Embryonic facial prominence (tissue), 1 donor: ENCODE results near the gene NPEPL1.
"Not testable (repeated sequence)": the region's sequence is repeated elsewhere in the genome, so short reads cannot be mapped to it uniquely, and the experiment has no call there.

Experiments used
- DNase-seq: peaks from one replicate; pipeline ENCODE4 v3.0.0-alpha.2; 2016; ENCODE audit errors: extremely low spot score

NPEPL1 gene

DNA sequence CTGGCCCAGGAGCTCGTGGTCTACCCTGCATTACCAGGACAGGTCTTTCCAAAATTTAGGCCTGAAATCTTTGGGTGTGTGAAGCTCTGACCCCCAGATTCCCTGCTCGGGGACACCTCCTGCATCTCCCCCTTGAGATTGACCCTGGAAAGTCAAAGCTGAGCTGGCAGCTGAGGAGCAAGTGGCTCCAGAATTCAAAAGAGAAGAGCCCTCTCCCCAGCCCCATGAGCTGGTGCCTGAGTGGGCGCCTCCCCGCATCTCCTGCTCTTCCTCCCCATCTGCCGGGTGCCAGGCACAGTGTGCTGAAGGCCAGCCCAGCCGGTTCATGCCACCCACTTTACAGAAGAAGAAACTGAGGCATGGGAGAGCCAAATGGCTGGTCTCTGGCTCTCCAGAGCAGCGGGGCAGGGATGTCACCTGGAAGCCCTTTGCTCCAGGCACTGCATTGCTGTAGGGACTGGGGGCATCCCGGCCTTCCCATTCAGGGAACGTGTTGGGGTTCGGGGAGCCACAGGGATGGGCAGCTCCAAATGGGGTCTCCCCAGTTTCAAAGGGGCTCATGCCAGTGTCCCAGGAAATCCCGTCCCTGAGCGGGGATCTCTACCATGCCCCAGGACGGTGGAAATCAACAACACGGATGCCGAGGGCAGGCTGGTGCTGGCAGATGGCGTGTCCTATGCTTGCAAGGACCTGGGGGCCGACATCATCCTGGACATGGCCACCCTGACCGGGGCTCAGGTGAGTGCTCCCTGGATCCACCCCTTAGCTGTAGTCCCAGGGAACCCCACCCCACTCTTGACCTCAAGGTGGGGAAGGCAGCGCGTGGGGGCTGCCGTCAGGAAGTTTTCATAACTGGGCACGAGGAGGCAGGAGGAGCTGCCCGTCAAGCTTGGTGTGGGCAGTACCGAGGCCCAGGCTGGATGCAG lies 20.5 kb downstream of the NPEPL1 start:
- DNase-seq = no peak

DNA sequence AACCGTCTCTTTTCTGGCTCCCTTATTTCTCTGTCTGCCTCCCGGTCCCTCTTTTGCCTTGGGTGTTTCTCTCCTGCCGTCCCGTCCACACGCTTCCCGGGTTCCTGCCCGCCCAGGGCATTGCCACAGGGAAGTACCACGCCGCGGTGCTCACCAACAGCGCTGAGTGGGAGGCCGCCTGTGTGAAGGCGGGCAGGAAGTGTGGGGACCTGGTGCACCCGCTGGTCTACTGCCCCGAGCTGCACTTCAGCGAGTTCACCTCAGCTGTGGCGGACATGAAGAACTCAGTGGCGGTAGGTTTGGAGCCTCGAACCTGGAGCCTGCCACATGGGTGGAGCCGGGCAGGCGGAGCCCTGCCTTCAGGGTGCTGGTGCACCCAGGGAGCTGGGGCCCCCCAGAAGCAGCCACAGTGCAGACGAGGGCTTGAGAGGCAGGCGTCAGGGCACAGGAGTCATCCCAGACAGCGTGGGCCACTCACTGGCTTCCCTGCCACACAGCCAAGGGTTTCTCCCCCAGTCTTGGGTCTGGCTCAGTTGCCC lies 21.3 kb downstream of the NPEPL1 start:
- no peak for DNase-seq

DNA sequence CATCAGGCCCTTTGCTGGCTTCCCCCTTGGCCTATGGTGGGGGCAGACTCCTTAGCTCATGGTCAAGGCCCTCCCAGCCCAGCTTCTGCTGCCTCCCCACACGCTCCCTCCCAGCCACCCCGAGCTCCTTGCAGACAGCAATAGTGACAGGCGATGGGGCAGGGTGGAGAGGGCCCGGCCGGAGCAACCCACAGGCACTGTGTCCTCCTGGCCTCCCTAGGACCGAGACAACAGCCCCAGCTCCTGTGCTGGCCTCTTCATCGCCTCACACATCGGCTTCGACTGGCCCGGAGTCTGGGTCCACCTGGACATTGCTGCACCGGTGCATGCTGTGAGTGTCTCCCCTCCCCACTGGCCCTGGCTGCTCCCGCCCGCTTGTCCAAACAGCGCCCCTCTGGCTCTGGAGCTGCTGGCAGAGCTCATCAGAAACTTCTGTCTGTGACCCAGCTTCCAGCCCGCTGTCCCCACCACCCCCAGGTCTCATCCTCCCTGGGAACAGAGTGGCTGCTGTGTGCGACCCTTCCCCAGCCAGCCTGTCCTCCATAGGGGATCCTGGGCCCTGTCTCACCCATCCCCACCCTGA lies 21.8 kb downstream of the NPEPL1 start:
- DNase-seq = no peak

DNA sequence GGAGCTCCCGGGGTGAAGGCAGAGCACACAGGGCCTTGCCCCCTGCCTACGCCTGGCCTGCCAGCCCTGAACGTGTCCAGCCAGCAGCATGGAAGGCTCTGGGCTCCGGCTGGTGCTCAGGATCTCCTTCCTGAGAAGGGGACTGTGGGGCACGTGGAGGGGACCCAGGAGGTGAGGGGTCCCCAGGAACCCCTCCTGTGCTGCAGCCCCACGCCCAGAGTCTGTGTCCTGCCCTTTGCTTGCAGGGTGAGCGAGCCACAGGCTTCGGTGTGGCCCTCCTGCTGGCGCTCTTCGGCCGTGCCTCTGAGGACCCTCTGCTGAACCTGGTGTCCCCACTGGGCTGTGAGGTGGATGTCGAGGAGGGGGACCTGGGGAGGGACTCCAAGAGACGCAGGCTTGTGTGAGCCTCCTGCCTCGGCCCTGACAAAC lies 22.3 kb downstream of the NPEPL1 start:
- DNase-seq = no peak

DNA sequence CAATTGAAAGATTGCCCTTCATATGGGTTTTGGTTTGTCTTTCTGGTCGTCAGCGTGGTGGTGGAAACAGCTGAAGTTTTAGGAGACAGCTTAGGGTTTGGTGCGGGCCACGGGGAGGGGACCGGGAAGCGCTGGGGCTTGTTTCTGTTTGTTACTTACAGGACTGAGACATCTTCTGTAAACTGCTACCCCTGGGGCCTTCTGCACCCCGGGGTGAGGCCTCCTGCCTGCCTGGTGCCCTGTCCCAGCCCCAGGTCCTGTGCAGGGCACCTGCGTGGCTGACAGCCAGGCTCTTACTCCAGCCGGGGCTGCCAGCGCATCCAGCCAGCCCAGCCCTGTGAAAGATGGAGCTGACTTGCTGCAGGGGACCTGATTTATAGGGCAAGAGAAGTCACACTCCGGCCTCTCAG lies 22.8 kb downstream of the NPEPL1 start:
- DNase-seq = no peak

DNA sequence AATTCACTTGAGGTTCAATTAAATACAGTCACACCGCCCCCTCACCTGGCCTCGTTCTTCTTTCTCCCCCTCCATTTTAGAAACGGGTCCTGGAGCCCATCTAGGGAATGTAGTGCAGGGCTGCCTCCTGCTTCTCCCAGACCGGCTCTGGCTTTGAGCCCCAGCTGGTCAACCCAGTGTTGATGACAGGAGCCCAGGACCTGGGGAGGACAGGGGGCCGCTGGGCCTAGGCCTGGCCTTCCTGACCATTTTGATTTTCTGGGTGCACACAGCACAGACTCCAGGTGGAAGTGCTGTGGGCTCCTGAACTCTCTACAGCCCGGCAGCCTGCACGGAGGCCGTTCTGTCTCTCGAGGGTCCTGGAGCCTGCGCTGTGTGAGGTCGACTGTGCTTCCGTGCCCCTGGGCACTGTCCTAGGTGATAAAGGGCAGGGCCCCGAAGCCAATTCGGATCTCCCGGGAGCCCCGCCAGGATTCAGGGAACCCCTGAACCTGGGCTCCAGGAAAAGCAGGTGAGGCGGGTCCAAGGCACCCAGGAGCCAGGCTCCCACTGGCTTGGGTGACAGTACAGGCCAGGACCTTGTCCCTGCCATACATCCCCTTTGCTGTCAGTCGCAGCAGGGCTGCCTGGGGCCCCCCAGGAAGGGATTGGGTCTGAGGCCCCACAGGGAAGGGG lies 23.3 kb downstream of the NPEPL1 start:
- DNase-seq = no peak

DNA sequence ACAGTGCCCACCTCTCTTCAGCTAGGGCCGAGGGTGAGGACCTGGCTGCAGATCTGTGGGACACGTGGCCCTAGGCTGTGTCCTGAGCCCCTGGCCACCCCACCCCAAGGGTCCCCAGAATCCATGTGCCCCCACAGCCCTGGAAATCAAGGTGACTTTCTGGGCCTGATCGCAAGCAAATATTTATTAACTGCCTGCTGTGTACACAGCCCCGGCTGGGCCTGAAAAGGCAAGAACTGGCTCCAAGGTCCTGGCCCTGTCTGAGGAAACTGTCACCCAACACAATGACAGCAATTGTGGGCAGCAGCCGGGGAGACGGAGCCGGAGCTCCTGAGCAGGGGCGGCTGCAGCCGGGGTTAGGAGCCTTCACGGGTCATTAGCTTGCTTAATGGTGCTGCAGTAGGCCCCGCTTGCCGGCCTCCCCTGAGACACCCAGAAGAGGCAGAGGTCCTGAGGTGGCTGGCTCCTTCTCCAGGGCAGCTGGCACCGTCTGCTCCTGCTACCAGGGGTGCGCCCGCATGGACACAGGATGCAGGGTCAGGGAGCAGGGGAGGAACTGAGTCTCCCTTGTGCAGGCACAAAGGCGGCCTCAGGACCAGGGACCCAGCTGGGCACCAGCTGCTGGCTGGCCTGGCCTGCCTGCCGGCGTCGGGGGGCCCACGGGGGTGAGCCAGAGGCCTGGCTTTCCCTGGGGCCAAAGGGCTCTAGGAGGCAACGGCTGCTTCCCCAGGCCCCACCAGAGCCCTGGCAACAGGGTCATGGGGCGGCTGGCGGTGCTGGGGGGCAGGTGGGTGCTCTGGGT lies 24.1 kb downstream of the NPEPL1 start:
- no peak for DNase-seq

DNA sequence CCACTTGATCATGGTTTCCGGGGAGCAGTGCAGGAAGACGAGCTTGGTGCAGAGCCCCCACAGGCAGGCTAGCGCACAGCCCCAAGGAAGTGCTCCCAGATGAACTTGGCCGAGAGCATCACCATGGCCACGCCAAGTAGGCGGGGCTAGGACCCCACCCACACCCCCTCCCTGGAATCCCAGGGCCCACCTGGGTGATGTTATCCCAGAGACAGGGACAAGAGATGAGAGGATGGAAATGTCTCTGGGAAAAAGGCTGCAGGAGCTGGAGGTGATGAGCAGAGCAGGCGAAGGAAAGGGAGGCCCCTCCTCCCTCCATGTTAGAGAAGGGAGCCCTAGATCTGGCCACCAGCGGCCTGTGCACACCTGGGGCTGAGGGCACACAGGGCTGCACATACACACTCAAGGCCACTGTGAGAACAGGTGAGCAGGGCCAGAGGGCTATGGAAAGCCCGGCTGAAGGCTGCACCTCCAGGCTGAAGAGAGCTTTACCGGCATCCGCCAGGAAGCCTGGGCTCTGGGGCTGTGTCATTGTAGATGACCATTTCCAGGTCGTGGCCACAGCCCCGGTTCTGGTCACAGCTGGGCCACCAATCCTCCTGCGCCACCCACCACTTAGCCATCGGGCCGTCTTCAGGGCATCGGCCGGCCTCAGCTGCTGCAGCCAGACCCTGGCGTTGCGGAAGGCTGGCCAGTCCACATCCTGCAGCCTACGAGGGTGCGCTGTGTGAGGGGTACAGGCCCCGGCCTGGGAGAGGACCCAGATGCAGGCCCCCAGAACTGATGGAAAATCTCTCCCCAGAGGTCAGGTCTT lies 24.9 kb downstream of the NPEPL1 start:
- no peak for DNase-seq

DNA sequence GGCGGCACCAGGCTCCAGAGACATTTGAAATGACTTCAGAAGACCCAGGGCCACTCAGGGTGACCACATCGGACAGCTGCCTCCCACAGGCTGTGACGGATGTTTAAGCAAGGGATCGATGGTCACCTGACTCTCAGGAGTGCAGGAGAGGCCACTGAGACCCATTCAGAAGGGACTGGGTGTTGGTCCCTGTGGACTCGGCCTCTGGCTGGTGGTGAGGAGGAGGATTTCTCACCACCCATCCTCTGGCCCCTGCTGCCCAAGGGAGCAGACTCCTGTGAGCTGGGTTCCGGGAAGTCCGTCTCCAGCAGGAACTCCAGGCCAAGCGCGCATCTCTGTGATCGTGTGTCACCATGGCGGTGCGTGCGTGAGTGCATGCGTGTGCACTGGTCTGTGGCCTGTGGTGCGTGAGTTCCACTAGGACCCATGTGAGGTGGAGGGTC lies 25.5 kb downstream of the NPEPL1 start:
- DNase-seq = no peak

DNA sequence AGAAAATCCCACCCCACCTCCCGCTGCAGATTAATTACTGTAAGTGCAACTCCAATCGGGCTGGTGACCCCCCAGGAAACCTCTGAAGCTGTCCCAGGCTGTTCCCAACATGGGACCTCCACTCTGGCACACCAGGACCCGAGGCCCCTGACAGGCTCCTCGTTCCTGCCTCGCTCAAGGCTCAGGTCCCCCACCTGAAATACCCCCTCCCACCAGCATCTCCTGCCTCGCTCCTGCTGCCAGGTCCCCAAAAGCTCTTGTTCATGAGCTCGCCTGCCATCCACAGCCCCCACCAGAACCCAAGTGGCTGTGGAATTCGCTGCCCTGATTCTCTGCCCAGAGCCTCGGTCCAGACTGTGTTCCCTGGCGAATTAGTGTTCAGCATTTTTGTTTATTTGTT lies 26.1 kb downstream of the NPEPL1 start:
- DNase-seq = no peak

DNA sequence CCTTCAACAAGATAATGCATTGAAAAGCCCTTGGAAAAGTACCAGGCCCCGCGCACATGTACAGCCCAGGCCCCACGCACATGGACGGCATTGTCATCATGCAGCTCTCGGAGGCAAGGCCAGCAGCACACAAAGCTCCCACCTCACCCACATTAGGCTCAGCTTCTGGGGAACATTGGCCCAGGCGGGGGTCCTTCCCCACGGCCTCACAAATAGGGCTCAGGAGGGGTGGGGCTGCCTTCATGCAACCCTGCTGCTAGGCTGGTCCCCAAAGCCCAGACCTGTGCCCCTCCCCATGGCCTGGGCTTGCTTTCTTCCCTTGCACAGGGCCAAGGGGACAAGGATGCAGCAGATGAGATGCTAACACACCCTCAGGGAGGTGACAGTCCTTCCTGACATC lies 26.7 kb downstream of the NPEPL1 start:
- no peak for DNase-seq

DNA sequence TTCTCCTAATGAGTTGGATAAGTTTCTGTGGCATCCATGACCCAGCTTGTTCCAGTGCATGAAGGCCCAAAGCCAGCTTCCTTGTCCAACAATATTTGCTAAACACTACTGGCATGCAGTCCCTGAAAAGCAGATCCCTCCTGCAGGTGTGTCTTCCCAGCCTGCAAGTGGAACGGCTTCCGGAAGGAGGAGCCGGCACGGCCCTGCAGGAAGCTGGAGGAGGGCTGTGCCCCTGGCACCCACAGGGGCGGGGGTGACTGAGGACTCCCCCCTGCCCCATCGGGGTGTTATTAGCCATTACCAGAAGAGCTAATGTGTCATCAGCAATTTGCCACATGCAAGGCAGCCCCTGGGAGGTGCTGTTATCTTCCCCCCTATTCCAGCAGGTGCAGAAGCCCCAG lies 27.4 kb downstream of the NPEPL1 start:
- no peak for DNase-seq

DNA sequence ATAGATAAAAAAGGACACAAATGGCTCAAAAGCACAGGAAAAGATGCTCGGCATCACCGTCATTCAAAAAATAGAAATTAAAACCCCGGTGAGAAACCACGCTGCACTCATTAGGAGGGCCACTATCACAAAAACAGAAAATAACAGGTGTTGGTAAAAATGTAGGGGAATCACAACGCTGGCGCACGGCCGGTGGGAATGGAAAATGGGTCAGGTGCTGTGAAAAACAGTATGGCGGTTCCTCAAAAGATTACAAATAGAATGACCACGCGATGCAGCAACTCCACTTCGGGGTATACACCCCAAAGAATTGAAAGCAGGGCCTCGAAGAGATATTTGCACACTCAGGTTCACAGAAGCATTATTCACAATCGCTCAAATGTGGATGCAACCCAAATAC lies 28.3 kb downstream of the NPEPL1 start:
- no peak for DNase-seq

DNA sequence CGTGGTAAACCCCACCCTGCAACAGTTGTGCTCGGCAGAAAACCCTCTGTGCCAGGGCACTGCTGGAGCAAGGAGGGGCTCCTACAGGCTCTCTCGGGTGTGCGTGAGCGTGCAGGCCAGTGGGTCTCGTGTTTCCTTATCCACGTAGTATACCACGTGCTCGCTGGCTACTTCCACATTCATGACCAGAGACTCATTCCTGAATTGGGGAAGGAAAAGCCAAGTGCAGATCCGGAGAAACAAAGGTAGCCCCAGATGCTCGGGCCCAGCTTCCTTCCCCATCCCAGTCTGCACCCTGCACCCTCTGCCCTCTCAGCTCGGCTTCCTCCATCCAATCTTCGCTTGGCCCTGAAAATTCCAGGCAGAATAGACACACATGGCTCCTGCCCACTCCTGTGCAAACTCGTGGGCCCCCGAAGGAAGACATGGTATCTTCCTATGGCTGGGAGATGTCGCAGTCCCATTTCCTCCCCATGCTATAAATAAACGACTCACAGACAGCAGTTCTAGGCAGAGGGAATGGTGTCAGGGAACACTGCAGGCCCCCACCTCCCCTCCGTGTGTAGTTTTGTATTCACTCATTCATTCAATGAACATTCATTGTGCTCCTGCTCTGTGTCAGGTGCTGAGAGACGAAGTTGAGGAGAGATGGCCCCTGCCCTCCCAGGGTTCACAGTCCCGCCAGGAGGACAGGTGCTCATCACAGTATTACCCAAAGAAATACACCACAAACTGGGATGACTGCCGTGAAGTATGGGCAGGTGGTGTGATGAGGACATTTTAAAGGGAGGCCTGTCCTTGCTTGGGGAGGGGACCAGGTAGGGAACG lies 29.6 kb downstream of the NPEPL1 start:
- no peak for DNase-seq

DNA sequence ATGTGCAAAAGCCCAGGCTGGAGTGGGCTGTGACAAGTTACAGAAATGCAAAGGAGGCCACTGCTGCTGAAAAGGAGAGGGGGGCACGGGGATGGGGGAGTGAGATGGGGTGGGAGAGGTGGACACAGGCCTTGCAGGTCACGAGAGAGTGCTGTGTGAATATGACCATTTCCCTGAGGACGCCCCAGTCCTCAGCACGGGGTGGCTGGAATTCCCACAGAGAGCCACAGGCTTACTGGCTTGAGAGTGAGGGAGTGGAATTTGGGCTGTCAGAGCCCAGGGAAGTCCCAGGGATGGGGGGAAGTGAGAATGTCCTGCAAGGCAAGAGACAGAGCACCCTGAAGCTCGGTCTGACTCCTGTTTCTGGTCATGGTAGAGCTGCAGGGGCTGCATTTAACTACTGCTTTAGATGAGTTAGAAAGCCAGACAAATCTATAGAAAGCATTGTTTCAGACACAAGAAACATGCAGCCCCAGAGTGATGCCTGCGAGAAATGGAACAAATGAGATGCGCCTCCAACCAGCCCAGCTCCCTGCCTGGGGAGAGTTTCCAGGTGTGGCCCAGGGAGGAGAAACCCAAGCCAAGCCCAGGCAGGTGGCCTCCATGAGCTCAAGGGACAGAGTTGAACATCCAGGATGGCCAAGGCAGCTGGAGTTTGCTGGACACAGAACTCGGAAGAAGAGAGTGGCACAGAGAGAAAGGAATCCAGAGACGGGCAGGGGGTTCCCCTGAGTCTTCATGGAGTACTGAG lies 30.5 kb downstream of the NPEPL1 start:
- DNase-seq = no peak

DNA sequence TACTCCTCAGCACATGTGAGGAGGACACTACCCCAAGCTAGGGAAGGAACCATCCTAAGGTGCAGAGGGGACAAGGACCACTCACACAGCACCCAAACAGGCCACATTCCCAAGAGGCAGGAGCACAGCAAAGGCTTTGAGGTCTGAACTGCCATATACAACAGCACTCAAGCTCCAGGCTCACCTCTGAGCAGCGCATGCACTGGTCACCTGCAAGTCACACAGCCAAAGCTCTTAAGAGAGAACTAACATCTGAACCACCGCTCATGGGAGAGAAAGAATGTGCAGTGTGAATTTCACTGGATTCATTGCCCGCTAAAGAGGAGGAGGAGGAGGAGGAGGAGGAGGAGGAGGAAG lies 31.0 kb downstream of the NPEPL1 start:
- no peak for DNase-seq

DNA sequence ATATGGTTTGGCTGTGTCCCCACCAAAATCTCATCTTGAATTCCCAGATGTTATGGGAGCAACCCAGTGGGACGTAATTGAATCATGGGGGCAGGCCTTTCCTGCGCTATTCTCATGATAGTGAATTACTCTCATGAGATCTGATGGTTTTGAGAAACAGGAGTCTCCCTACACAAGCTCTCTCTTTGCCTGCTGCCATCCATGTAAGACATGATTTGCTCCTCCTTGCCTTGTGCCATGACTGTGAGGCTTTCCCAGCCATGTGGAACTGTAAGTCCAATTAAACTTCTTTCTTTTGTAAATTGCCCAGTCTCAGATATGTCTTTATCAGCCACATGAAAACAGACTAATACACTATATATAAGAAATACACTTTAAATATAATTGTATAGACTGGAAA lies 33.6 kb downstream of the NPEPL1 start:
- DNase-seq = not testable (repeated sequence)

DNA sequence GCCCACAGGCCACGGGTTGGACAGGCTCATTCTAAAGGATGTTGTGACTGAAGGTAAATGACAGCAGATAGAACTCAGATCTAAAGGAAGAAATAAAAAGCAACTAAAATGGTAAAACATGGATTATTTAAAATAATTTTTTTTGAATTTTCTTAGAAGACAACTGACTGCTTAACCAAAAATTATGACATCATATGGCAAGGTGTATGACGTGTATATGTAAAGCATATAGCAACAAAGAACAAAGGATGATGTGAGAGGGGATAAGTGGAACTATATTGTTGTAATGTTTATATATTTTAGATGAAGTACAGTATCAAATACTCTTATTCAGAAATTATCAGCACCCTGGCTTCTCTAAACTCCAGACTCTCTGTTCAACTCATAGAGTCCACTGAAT lies 38.6 kb downstream of the NPEPL1 start:
- DNase-seq = no peak

DNA sequence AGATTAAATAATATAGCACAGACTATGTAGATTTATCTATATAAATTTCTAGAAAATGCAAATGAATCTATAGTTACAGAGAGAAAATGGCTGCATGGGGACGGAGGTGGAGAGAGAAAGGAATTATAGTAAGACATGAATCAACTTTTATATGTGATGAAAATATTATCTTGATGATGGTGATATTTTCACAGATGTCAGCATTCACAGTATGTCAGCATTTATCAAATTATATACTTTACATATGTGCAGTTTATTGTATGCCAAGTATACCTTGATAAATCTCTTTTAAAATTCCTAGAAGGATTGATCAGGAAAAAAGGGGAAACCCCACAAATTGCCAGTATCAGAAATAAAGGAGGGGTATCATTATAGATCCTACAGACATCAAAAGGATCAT lies 44.6 kb downstream of the NPEPL1 start:
- DNase-seq = no peak
